ENCODE measurements around the gene PTPRK. TPM values are rescaled to one million over a fixed set of nuclear protein-coding genes. Genes with fewer than 3 reads are reported as not detected.

The PTPRK gene
- total RNA-seq, 1 experiment from 2014 or later, result 34.2 TPM

- intact Hi-C loops (cut with micrococcal nuclease), result no loop called here
- POLR2A ChIA-PET, result no interaction called here
Observed at GRCh38 chr6:127971945-127972391, 548.4 kb downstream of the PTPRK start.

GRCh38 chr6:127971386-127971785 is 549.0 kb downstream of the PTPRK start:
- Histone ChIP-seq H3K4me1 (ENCODE audit: control insufficient read depth in 1 of 2, insufficient read depth in 2 of 2, low read length in 2 of 2) (peaks cover 0 to 7% of the 10 kb centered on the region in 2 experiments; a peak in 1 of 4 replicates), H3K9me3 (ENCODE audit: control insufficient read depth in 1 of 2, insufficient read depth in 1 of 2, low read depth in 1 of 2, low read length in 2 of 2) (no peaks in the 10 kb centered on the region), H3K27me3 (ENCODE audit: insufficient read depth, low read length) (no peaks in the 10 kb centered on the region), H3K9me2 (ENCODE audit: insufficient read depth) (no peaks in the 10 kb centered on the region), H3K4me2 (ENCODE audit: low read length) (no peak overlapping the region), H4K20me1 (ENCODE audit: insufficient read depth) (no peaks in the 10 kb centered on the region), H3K79me2 (ENCODE audit: insufficient read depth, low read length) (no peaks in the 10 kb centered on the region), H3K27ac (ENCODE audit: low read depth, low read length) (no peak overlapping the region), H3K9ac (ENCODE audit: low read length) (no peak overlapping the region), H2AFZ (ENCODE audit: low read depth, low read length, poor library complexity, severe bottlenecking) (no peak overlapping the region), H3K36me3 (ENCODE audit: control insufficient read depth in 1 of 2, insufficient read depth in 2 of 2, low read length in 2 of 2) (no peaks in the 10 kb centered on the region; a peak in 1 of 4 replicates), H3K4me3 (replicated peaks in 1 of 2; ENCODE audit: low read depth in 1 of 2, low read length in 2 of 2) (no peak overlapping the region)
- no TSS peak for BruUV-seq (replicated peaks)
- ATAC-seq (no peak), DNase-seq (ENCODE audit: low read depth, low spot score) (no peak)
- ChIA-PET POLR2A (no interaction called here), RAD21 (ENCODE audit: low non-redundant PET in 1 of 2, low total read pairs in 2 of 2, uncharacterized antibody in 2 of 2, unreplicated experiment in 2 of 2) (no interaction called here), CTCF (no interaction called here)
- intact Hi-C loops (cut with micrococcal nuclease), result no loop called here
- TF ChIP-seq MAX (IDR thresholded peaks at IDR 0.05), result no peak
- no peak for TF ChIP-seq SIN3A (IDR thresholded peaks at IDR 0.05; ENCODE audit: low read depth)
- no peak for TF ChIP-seq EZH2phosphoT487 (IDR thresholded peaks at IDR 0.05; ENCODE audit: borderline replicate concordance)
- TF ChIP-seq POLR2A (IDR thresholded peaks at IDR 0.05; ENCODE audit: borderline replicate concordance, extremely low read depth, insufficient read depth, insufficient read length), result no peak
- TF ChIP-seq, protein P1, sequence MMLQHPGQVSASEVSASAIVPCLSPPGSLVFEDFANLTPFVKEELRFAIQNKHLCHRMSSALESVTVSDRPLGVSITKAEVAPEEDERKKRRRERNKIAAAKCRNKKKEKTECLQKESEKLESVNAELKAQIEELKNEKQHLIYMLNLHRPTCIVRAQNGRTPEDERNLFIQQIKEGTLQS (IDR thresholded peaks at IDR 0.05), result no peak

More at GRCh38 chr6:127971945-127972391, 548.4 kb downstream of the PTPRK start:
- no peaks in the 10 kb centered on the region for H3K27me3 ChIP-seq (ENCODE audit: insufficient read depth, low read length)
- H3K9me2 ChIP-seq (ENCODE audit: insufficient read depth), result no peaks in the 10 kb centered on the region
- ChIA-PET CTCF (no interaction called here), RAD21 (ENCODE audit: low non-redundant PET in 1 of 2, low total read pairs in 2 of 2, uncharacterized antibody in 2 of 2, unreplicated experiment in 2 of 2) (no interaction called here)
- no peaks in the 10 kb centered on the region; a peak in 1 of 4 replicates for H3K36me3 ChIP-seq (ENCODE audit: control insufficient read depth in 1 of 2, insufficient read depth in 2 of 2, low read length in 2 of 2)
- no peak overlapping the region for H3K4me3 ChIP-seq (replicated peaks in 1 of 2; ENCODE audit: low read depth in 1 of 2, low read length in 2 of 2)
- peaks cover 0 to 7% of the 10 kb centered on the region in 2 experiments; a peak in 1 of 4 replicates for H3K4me1 ChIP-seq (ENCODE audit: control insufficient read depth in 1 of 2, insufficient read depth in 2 of 2, low read length in 2 of 2)
- no peaks in the 10 kb centered on the region for H3K79me2 ChIP-seq (ENCODE audit: insufficient read depth, low read length)
- ATAC-seq (no peak), DNase-seq (ENCODE audit: low read depth, low spot score) (no peak)
- H3K9me3 ChIP-seq (ENCODE audit: control insufficient read depth in 1 of 2, insufficient read depth in 1 of 2, low read depth in 1 of 2, low read length in 2 of 2), result no peaks in the 10 kb centered on the region
- H3K27ac ChIP-seq (ENCODE audit: low read depth, low read length), result no peak overlapping the region
- no peak overlapping the region for H3K9ac ChIP-seq (ENCODE audit: low read length)
- no TSS peak for BruUV-seq (replicated peaks)
- H4K20me1 ChIP-seq (ENCODE audit: insufficient read depth), result no peaks in the 10 kb centered on the region
- no peak overlapping the region for H2AFZ ChIP-seq (ENCODE audit: low read depth, low read length, poor library complexity, severe bottlenecking)
- no peak overlapping the region; the same call in 1 of the 2 replicates for H3K4me2 ChIP-seq (ENCODE audit: low read length)
- TF ChIP-seq ZNF274 (IDR thresholded peaks at IDR 0.05; ENCODE audit: low read depth, low read length), result no peak
- no peak for TF ChIP-seq ZFX (IDR thresholded peaks at IDR 0.05)
- TF ChIP-seq, protein P2, sequence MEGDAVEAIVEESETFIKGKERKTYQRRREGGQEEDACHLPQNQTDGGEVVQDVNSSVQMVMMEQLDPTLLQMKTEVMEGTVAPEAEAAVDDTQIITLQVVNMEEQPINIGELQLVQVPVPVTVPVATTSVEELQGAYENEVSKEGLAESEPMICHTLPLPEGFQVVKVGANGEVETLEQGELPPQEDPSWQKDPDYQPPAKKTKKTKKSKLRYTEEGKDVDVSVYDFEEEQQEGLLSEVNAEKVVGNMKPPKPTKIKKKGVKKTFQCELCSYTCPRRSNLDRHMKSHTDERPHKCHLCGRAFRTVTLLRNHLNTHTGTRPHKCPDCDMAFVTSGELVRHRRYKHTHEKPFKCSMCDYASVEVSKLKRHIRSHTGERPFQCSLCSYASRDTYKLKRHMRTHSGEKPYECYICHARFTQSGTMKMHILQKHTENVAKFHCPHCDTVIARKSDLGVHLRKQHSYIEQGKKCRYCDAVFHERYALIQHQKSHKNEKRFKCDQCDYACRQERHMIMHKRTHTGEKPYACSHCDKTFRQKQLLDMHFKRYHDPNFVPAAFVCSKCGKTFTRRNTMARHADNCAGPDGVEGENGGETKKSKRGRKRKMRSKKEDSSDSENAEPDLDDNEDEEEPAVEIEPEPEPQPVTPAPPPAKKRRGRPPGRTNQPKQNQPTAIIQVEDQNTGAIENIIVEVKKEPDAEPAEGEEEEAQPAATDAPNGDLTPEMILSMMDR (IDR thresholded peaks at IDR 0.05 in 2 of 3, conservative IDR thresholded peaks at IDR 0.05 in 1 of 3; ENCODE audit: borderline replicate concordance in 1 of 3, insufficient read depth in 1 of 3, low read depth in 2 of 3, low read length in 2 of 3), result no peak
- TF ChIP-seq TCF7L2 (IDR thresholded peaks at IDR 0.05; ENCODE audit: borderline replicate concordance, extremely low read depth, insufficient read depth, insufficient read length), result no peak
- no peak for TF ChIP-seq ELF1 (IDR thresholded peaks at IDR 0.05; ENCODE audit: borderline replicate concordance, low read depth)
- TF ChIP-seq FOSL1 (IDR thresholded peaks at IDR 0.05; ENCODE audit: low read depth), result no peak
